MCF 10A (cell line): Measurements from ENCODE around the gene FBXL20. TPM values are rescaled to one million over a fixed set of nuclear protein-coding genes. Genes with fewer than 3 reads are reported as not detected.

Experiments
- BruUV-seq: library from RNA; stranded (reverse); fragments of 400-500 nt; replicated peaks from 2 replicates; lab custom pipeline; 2021; lab: Mats Ljungman, UMichigan
- CTCF ChIA-PET: fragments of 300-600 bp; sonication (Branson Sonifier 250); formaldehyde crosslinking; extraction: SDS; loops from one replicate; lab custom pipeline; 2021; ENCODE audit warnings: antibody characterized with exemption, inconsistent platforms; lab: Yijun Ruan, JAX
- POLR2A ChIA-PET: fragments of 300-600, 350-650 bp; sonication (Branson Sonifier 250); formaldehyde crosslinking; extraction: SDS; loops from one replicate; lab custom pipeline; 2020; ENCODE audit warnings: antibody characterized with exemption, inconsistent platforms; lab: Yijun Ruan, JAX
- DNase-seq: peaks from one replicate; pipeline ENCODE4 v3.0.0-alpha.2; 2018; ENCODE audit not compliant: unreplicated experiment
- H3K27ac Mint-ChIP-seq: one replicate; pipeline ENCODE4 v1.8.0; 2022; ENCODE audit warnings: mild to moderate bottlenecking, low read depth, mixed read lengths; ENCODE audit not compliant: unreplicated experiment
- H3K27me3 Mint-ChIP-seq: one replicate; pipeline ENCODE4 v1.8.0; 2022; ENCODE audit warnings: mixed read lengths; ENCODE audit not compliant: insufficient read depth, unreplicated experiment
- H3K36me3 Mint-ChIP-seq: one replicate; pipeline ENCODE4 v1.8.0; 2022; ENCODE audit warnings: mild to moderate bottlenecking, moderate library complexity, mixed read lengths; ENCODE audit not compliant: insufficient read depth, unreplicated experiment
- H3K4me1 Mint-ChIP-seq: one replicate; pipeline ENCODE4 v1.8.0; 2022; ENCODE audit warnings: mixed read lengths; ENCODE audit not compliant: insufficient read depth, unreplicated experiment
- H3K4me3 Mint-ChIP-seq: one replicate; pipeline ENCODE4 v1.8.0; 2022; ENCODE audit warnings: mild to moderate bottlenecking, moderate library complexity, mixed read lengths; ENCODE audit not compliant: unreplicated experiment
- H3K9me3 Mint-ChIP-seq: one replicate; pipeline ENCODE4 v1.8.0; 2022; ENCODE audit warnings: mixed read lengths; ENCODE audit not compliant: unreplicated experiment
- intact Hi-C: fragments of 100-400 bp; cut with micrococcal nuclease; formaldehyde crosslinking; loops from 2 replicates; pipeline ENCODE4 v1.14.1; 2022
- total RNA-seq: library from RNA; stranded (reverse); gene quantifications from 2 replicates; pipeline ENCODE4 v1.2.3, GENCODE V29; 2022
- TF ChIP-seq, protein P1 (sequence below): fragments of 200-600 bp; IDR thresholded peaks from one replicate; pipeline ENCODE4 v1.8.0; 2022; ENCODE audit warnings: antibody characterized with exemption, mild to moderate bottlenecking; ENCODE audit not compliant: unreplicated experiment

FBXL20 gene
- total RNA-seq, 1 experiment from 2014 or later: 13.4 TPM

DNA sequence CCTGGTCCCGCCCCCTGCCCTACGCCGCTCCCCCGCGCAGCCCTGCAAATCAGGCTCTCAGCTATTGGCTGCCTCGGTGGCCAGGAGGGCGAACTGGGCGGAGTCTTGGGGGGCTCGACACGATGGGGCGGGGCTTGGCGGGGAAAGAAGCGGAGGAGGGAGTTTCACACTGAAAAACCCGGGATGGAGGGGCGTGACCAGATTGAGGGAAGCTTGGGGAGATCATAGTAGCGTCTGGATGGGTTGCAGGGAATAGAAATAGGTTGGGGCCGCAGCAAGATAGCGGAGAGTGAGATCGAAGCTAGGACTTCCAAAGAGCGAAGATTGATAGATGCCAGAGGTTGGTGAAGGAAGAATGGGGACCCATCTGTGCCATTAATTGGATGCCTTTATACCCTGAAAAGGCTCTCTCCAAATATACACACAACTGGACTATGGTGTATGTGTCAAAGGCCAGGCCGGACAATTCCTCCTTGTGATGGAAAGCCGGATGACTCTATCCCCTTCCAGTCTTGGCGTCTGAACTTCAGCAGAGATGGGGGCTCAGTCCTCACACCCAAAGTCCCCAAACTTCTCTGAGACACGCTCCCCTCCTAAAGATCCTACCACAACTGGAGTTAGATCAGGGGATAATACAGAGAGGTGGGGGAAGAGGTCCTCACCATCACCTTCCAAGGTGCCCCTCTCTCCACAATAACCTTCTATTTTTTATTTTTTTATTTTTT lies 175.3 kb downstream of the FBXL20 start:
- CTCF ChIA-PET: interaction anchor here (0.6 to 0.9 kb wide), 3 partner anchors 17 to 50 kb away, joined by 3 to 5 read pairs (median 3); no protein-coding TSS in a partner anchor
- no TSS peak for BruUV-seq
- Mint-ChIP-seq H3K27me3 (peaks cover 30% of the 10 kb centered on the region), H3K9me3 (no peaks in the 10 kb centered on the region), H3K4me1 (peaks cover 31% of the 10 kb centered on the region), H3K4me3 (peak overlapping the region; percentile 47), H3K36me3 (no peaks in the 10 kb centered on the region), H3K27ac (no peak overlapping the region)
- DNase-seq: no peak
- TF ChIP-seq, protein P1, sequence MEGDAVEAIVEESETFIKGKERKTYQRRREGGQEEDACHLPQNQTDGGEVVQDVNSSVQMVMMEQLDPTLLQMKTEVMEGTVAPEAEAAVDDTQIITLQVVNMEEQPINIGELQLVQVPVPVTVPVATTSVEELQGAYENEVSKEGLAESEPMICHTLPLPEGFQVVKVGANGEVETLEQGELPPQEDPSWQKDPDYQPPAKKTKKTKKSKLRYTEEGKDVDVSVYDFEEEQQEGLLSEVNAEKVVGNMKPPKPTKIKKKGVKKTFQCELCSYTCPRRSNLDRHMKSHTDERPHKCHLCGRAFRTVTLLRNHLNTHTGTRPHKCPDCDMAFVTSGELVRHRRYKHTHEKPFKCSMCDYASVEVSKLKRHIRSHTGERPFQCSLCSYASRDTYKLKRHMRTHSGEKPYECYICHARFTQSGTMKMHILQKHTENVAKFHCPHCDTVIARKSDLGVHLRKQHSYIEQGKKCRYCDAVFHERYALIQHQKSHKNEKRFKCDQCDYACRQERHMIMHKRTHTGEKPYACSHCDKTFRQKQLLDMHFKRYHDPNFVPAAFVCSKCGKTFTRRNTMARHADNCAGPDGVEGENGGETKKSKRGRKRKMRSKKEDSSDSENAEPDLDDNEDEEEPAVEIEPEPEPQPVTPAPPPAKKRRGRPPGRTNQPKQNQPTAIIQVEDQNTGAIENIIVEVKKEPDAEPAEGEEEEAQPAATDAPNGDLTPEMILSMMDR: no peak
- intact Hi-C loops: no loop called here
- POLR2A ChIA-PET: no interaction called here

GRCh38 chr17:39225308-39225958 lies 176.0 kb downstream of the FBXL20 start, which contains the start of gene STAC2:
STAC2 (minus strand) TSS chr17:39225945; CDS start chr17:39225502, 443 bp downstream.
- ChIA-PET POLR2A (no interaction called here), CTCF (interaction anchor here (0.6 to 0.9 kb wide), 3 partner anchors 16 to 49 kb away, joined by 3 to 5 read pairs (median 3); no protein-coding TSS in a partner anchor)
- H3K27me3 Mint-ChIP-seq: peaks cover 30% of the 10 kb centered on the region
- no peak within 1 kb of the TSS for H3K27ac Mint-ChIP-seq
- H3K4me3 Mint-ChIP-seq: peak within 1 kb of the TSS; percentile 47
- H3K4me1 Mint-ChIP-seq: peaks cover 29% of the 10 kb centered on the region
- DNase-seq: no peak
- H3K9me3 Mint-ChIP-seq: no peaks in the 10 kb centered on the region
- intact Hi-C loops: no loop called here
- no TSS peak for BruUV-seq
- no peaks in the 10 kb centered on the region for H3K36me3 Mint-ChIP-seq
- TF ChIP-seq, protein P1: no peak

DNA sequence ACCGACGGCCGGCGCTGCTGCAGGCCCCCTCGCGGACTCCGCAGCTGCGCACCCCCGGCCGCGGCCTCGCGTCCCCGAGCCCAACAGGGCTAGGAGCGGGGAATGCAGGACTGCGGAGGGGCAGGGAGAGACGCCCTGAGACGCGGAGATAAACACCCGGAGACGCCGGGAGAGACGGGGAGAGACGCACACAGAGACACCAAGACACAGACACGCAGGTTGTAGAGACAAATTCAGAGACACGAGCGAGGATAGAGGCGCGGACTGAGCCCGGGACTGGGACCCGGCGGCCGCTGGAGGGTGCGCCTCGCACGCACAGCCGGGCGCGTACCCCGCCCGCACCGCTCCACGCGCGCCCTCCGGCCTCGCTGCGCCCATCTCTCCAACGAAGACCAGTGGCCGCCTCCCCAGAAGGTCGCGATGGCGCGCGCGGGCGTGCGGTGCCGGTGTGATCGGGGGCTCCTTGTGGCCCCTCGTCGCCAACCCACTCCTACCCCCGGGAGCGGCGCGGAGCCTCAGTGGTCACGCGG lies 176.6 kb downstream of the FBXL20 start:
- DNase-seq: no peak
- Mint-ChIP-seq H3K27ac (no peak overlapping the region), H3K36me3 (no peaks in the 10 kb centered on the region), H3K4me1 (peaks cover 28% of the 10 kb centered on the region), H3K9me3 (no peaks in the 10 kb centered on the region), H3K27me3 (peaks cover 30% of the 10 kb centered on the region), H3K4me3 (peak overlapping the region; percentile 35)
- ChIA-PET CTCF (no interaction called here), POLR2A (no interaction called here)
- intact Hi-C loops: no loop called here
- no TSS peak for BruUV-seq
- TF ChIP-seq, protein P1: no peak
